GM12878 (cell line): ENCODE results near the gene KHDRBS1. TPM values are rescaled to one million over a fixed set of nuclear protein-coding genes. Genes with fewer than 3 reads are reported as not detected.

Source experiments
- ATAC-seq: fragments of 200-7000 bp; cut with Tn5 transposase; 3 replicates; pipeline ENCODE4 v1.9.1; 2020; ENCODE audit warnings: mild to moderate bottlenecking, moderate library complexity
- BruUV-seq: library from RNA; stranded (reverse); fragments of 400-500 nt; replicated peaks from 2 replicates; lab custom pipeline; 2021; lab: Mats Ljungman, UMichigan
- CTCF ChIA-PET: fragments of 300-600 bp; sonication (Branson Sonifier 250); formaldehyde crosslinking; extraction: SDS; loops from one replicate; lab custom pipeline; 2021; ENCODE audit warnings: inconsistent platforms; lab: Yijun Ruan, JAX
- POLR2A ChIA-PET: fragments of 350-600 bp; formaldehyde crosslinking; extraction: SDS; loops from one replicate; lab custom pipeline; 2021; ENCODE audit warnings: inconsistent platforms; lab: Charles Lee
- RAD21 ChIA-PET: fragments of 300-600 bp; sonication (Branson Sonifier 250); formaldehyde crosslinking; loops from one replicate; lab custom pipeline; 2023; ENCODE audit warnings: antibody characterized with exemption; ENCODE audit not compliant: unreplicated experiment; lab: Charles Lee
- SMC1A ChIA-PET: fragments of 300-600 bp; sonication (Branson Sonifier 250); formaldehyde crosslinking; loops from one replicate; lab custom pipeline; 2023; ENCODE audit not compliant: unreplicated experiment, uncharacterized antibody; lab: Charles Lee
- DNase-seq: peaks from one replicate; pipeline ENCODE4 v3.0.0-alpha.2; 2011; ENCODE audit warnings: low read depth, low spot score
- FAIRE-seq: peaks from 3 replicates; lab custom pipeline; 2011; peaks lifted over from hg19 to GRCh38; lab: Jason Lieb, UNC
- H2AFZ ChIP-seq: 2 replicates; pipeline ENCODE4 v1.6.0; 2011; ENCODE audit warnings: low read depth, low read length, control low read depth; ENCODE audit not compliant: control insufficient read depth
- H3K27ac ChIP-seq: 2 replicates; pipeline ENCODE4 v1.5.1; 2011; ENCODE audit warnings: control low read depth; ENCODE audit not compliant: control insufficient read depth, insufficient read depth
- H3K27me3 ChIP-seq, 2 experiments: replicated peaks in 1 of 2; 2 replicates each; pipeline versions ENCODE4 v1.6.0 to v1.6.1; 2011; ENCODE audit warnings: low read length in 1 of 2; ENCODE audit not compliant: control insufficient read depth in 2 of 2, insufficient read depth in 2 of 2
- H3K36me3 ChIP-seq, 2 experiments: 2 replicates each; pipeline ENCODE4 v1.5.1; 2011; ENCODE audit warnings: low read length in 1 of 2; ENCODE audit not compliant: control insufficient read depth in 2 of 2, insufficient read depth in 2 of 2
- H3K4me1 ChIP-seq: 2 replicates; pipeline ENCODE4 v1.6.1; 2011; ENCODE audit warnings: mild to moderate bottlenecking, low read length, moderate library complexity, mixed read lengths; ENCODE audit not compliant: control insufficient read depth, insufficient read depth
- H3K4me2 ChIP-seq: 2 replicates; pipeline ENCODE4 v1.6.0; 2011; ENCODE audit warnings: control low read depth; ENCODE audit not compliant: control insufficient read depth, insufficient read depth
- H3K4me3 ChIP-seq: fragments of 200-600 bp; sonication (generic); 2 replicates; pipeline ENCODE4 v1.5.1; 2016
- H3K79me2 ChIP-seq: 2 replicates; pipeline ENCODE4 v1.6.0; 2011; ENCODE audit warnings: low read length; ENCODE audit not compliant: control insufficient read depth, insufficient read depth
- H3K9ac ChIP-seq: 2 replicates; pipeline ENCODE4 v1.8.0; 2011; ENCODE audit warnings: low read length, control low read depth, mixed read lengths; ENCODE audit not compliant: control insufficient read depth, insufficient read depth
- H3K9me3 ChIP-seq: replicated peaks from 3 replicates; pipeline ENCODE4 v1.5.1; 2011; ENCODE audit warnings: mild to moderate bottlenecking, low read length; ENCODE audit not compliant: control insufficient read depth, insufficient read depth
- H4K20me1 ChIP-seq: 2 replicates; pipeline ENCODE4 v1.6.0; 2011; ENCODE audit not compliant: control insufficient read depth, insufficient read depth
- CBX3 ChIP-seq: fragments of 200-600 bp; sonication (generic); IDR thresholded peaks from 2 replicates; pipeline ENCODE4 v1.6.1; 2016; ENCODE audit warnings: low read depth, borderline replicate concordance
- CBX5 ChIP-seq: sonication (generic); IDR thresholded peaks from 2 replicates; pipeline ENCODE4 v1.6.1; 2016; ENCODE audit warnings: low read depth, moderate library complexity, mild to moderate bottlenecking, inconsistent platforms
- E2F8 ChIP-seq: fragments of 450-650 bp; IDR thresholded peaks from 2 replicates; pipeline ENCODE4 v1.6.1; 2018; ENCODE audit warnings: mild to moderate bottlenecking, low read depth, moderate library complexity; ENCODE audit not compliant: partially characterized antibody
- EED ChIP-seq: sonication (generic); IDR thresholded peaks from 2 replicates; pipeline ENCODE4 v1.6.1; 2016; ENCODE audit warnings: antibody characterized with exemption, low read depth
- MEF2A ChIP-seq: IDR thresholded peaks from 2 replicates; pipeline ENCODE4 v1.6.1; 2011; ENCODE audit warnings: low read depth, mild to moderate bottlenecking, low read length, moderate library complexity; ENCODE audit not compliant: insufficient read depth
- MLLT1 ChIP-seq: fragments of 450-650 bp; IDR thresholded peaks from 2 replicates; pipeline ENCODE4 v1.6.1; 2016; ENCODE audit warnings: mild to moderate bottlenecking
- NR2C2 ChIP-seq: IDR thresholded peaks from 2 replicates; pipeline ENCODE4 v1.6.1; 2011; ENCODE audit warnings: borderline replicate concordance, low read depth; ENCODE audit not compliant: control insufficient read depth, insufficient read length
- NR2F1 ChIP-seq: fragments of 450-650 bp; conservative IDR thresholded peaks from 2 replicates; pipeline ENCODE4 v1.6.1; 2017; ENCODE audit warnings: mild to moderate bottlenecking
- SKIL ChIP-seq: fragments of 450-650 bp; IDR thresholded peaks from 2 replicates; pipeline ENCODE4 v1.6.1; 2017; ENCODE audit warnings: mild to moderate bottlenecking, low read depth, inconsistent platforms; ENCODE audit not compliant: poor library complexity, severe bottlenecking
- STAT1 ChIP-seq: fragments of 450-650 bp; conservative IDR thresholded peaks from 2 replicates; pipeline ENCODE4 v1.6.1; 2014; ENCODE audit warnings: antibody characterized with exemption, mild to moderate bottlenecking
- TCF3 ChIP-seq: IDR thresholded peaks from 2 replicates; pipeline ENCODE4 v1.6.1; 2012; ENCODE audit warnings: low read depth, mild to moderate bottlenecking, low read length, borderline replicate concordance; ENCODE audit not compliant: insufficient read depth
- WRNIP1 ChIP-seq: IDR thresholded peaks from 2 replicates; pipeline ENCODE4 v1.6.1; 2011; ENCODE audit warnings: low read depth, low read length, improper control_type of control experiment, borderline replicate concordance
- ZBTB4 ChIP-seq: fragments of 450-650 bp; formaldehyde crosslinking; IDR thresholded peaks from 2 replicates; pipeline ENCODE4 v1.4.0; 2022; ENCODE audit warnings: mild to moderate bottlenecking, moderate library complexity
- whole genome bisulfite sequencing: methylation state at CpG from one replicate; pipeline ENCODE4 v1.1.6; 2016; ENCODE audit warnings: low lambda C conversion rate; ENCODE audit not compliant: insufficient replicate concordance, insufficient coverage; ENCODE audit errors: missing lambda C conversion rate; 5-methylcytosine and 5-hydroxymethylcytosine counted together
- in situ Hi-C: fragments of 300-500 bp; cut with MboI; formaldehyde crosslinking; loops from 9 replicates; pipeline ENCODE4 v1.14.3; 2018; ENCODE audit warnings: mixed read lengths
- intact Hi-C: fragments of 100-400 bp; cut with micrococcal nuclease; formaldehyde crosslinking; loops from one replicate; pipeline ENCODE4 v1.14.2; 2022; ENCODE audit not compliant: unreplicated experiment
- polyA plus RNA-seq, 11 experiments: library from polyadenylated mRNA; depleted of rRNA in 4 of 11; unstranded in 6 of 11; stranded (reverse) in 5 of 11; fragments of >200 nt; fragmentation: Nextera tagmentation in 4 of 11; fragmentation: Illumina TruSeq in 1 of 11; extraction: Ambion mirVana in 4 of 11; extraction: Trizol in 1 of 11; gene quantifications; 1 replicate in 1 of 11; 2 replicates in 10 of 11; pipeline versions ENCODE4 v1.2.1 to v1.2.3, GENCODE V29; 2011 to 2016; ENCODE audit warnings: inconsistent platforms in 2 of 11, missing spikeins in 2 of 11, low read depth in 1 of 11
- total RNA-seq, 4 experiments: library from RNA; depleted of rRNA in 3 of 4; stranded (reverse); fragments of >200 nt in 3 of 4; fragmentation: Illumina TruSeq in 1 of 4; extraction: Trizol in 1 of 4; gene quantifications; 2 replicates each; pipeline versions ENCODE4 v1.2.1 to v1.2.3, GENCODE V29; 2013 to 2021

Gene KHDRBS1
- total and polyA plus RNA-seq, 10 of the 15 experiments (the other 5 are each of a cell fraction or from before 2014, with no cell fraction given) = 42.5 to 204 (median 96.0) TPM

GRCh38 chr1:31985430-31985829 lies 28.2 kb upstream of the KHDRBS1 start:
- Histone ChIP-seq H3K4me1 (peaks cover 32% of the 10 kb centered on the region), H3K27me3 (no peaks in the 10 kb centered on the region), H3K36me3 (no peaks in the 10 kb centered on the region), H3K4me2 (peak overlapping the region; percentile 68), H4K20me1 (no peaks in the 10 kb centered on the region), H3K9me3 (no peaks in the 10 kb centered on the region), H3K9ac (peak overlapping the region; percentile 58), H3K27ac (peak overlapping the region; percentile 77), H3K79me2 (no peaks in the 10 kb centered on the region), H3K4me3 (peak overlapping the region; percentile 48; the same call in 1 of the 2 replicates), H2AFZ (peak overlapping the region; percentile 72)
- FAIRE-seq (no peak), DNase-seq (no peak), ATAC-seq (peak; percentile 85)
- intact Hi-C loops = no loop called here
- BruUV-seq = no TSS peak
- CTCF ChIA-PET = interaction anchor here (0.6 to 3.8 kb wide), 15 partner anchors 8 to 263 kb away, joined by 3 to 27 read pairs (median 5); no protein-coding TSS in a partner anchor
- SMC1A ChIA-PET = interaction anchor here (0.7 to 2.9 kb wide), 21 partner anchors 9 to 152 kb away, joined by 3 to 15 read pairs (median 5); partner anchors contain the start of gene KHDRBS1
- WGBS = 3% methylated on average over 4 of the region's 4 CpGs
- POLR2A ChIA-PET = interaction anchor here (0.7 to 2.4 kb wide), 12 partner anchors 15 to 54 kb away, joined by 3 to 10 read pairs (median 5); partner anchors contain the start of genes KHDRBS1 and PTP4A2
- in situ Hi-C loops = no loop called here
- RAD21 ChIA-PET = interaction anchor here (0.6 to 1.9 kb wide), 18 partner anchors 9 to 224 kb away, joined by 3 to 10 read pairs (median 5); partner anchors contain the start of genes KHDRBS1 and TMEM39B
- no peak for TF ChIP-seq CBX5
- TF ChIP-seq CBX3 = no peak
- TF ChIP-seq MEF2A = 0 out of 2 replicates have a peak, but pooled peaks have one; percentile 21
- TF ChIP-seq NR2F1 = no peak
- peak; percentile 11 for TF ChIP-seq SKIL
- TF ChIP-seq ZBTB4 (CRISPR knock-in tag) = no peak
- no peak for TF ChIP-seq MLLT1
- TF ChIP-seq NR2C2 = no peak
- no peak for TF ChIP-seq E2F8
- TF ChIP-seq STAT1 = no peak
- 0 out of 2 replicates have a peak, but pooled peaks have one; percentile 32 for TF ChIP-seq TCF3
- TF ChIP-seq WRNIP1 = no peak
- TF ChIP-seq EED = 0 out of 2 replicates have a peak, but pooled peaks have one; percentile 24
